GM19023 (cell line): Measurements from ENCODE around the gene NPC1.

Experiments used
- ATAC-seq: cut with Tn5 transposase; IDR thresholded peaks from one replicate; pipeline ENCODE4 v1.9.1; 2021; ENCODE audit warnings: mild to moderate bottlenecking, moderate library complexity; ENCODE audit not compliant: unreplicated experiment

NPC1 gene

GRCh38 chr18:23609390-23610023, 23.2 kb upstream of the NPC1 start:
- ATAC-seq: no peak

GRCh38 chr18:23608211-23608610, 21.9 kb upstream of the NPC1 start:
- no peak for ATAC-seq

DNA sequence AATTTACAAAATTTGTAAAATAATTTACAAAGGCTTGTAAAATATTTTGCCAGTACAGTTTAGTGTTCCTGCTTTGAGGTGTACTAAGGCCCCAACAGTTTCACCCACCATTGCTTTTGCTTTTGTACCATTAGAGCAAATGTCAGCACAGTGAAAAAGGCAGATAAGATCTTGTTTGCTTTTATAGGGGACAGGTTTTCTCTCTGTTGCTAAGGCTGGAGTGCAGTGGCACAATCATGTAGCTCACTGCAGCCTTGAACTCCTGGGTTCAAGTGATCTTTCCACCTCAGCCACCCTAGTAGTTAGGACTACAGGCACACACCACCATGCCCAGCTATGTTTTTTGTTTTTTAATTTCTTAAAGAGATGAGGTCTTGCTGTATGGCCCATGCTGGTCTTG, 19.6 kb upstream of the NPC1 start:
- ATAC-seq: no peak

DNA sequence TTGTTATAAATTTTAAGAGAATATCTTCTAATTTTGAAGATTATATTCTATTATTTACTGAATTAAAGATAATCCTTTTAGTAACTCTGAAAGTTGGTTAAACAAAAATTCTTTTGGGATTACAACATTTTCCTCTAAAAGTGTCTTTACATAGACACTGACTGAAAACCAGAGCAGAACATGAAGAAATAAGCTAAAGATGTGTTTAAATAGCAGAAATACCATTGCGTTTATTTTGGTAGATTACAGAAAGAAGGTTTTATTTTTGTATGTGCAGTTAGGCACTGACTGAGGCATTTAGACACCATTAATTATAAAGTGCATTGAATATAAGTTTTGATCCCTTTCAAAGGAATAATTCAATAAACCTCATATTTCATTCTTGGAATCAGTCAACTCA, 13.5 kb upstream of the NPC1 start:
- ATAC-seq: no peak

GRCh38 chr18:23596183-23596582, 9.9 kb upstream of the NPC1 start:
- ATAC-seq: no peak

GRCh38 chr18:23595591-23595990, 9.3 kb upstream of the NPC1 start:
- no peak for ATAC-seq

DNA sequence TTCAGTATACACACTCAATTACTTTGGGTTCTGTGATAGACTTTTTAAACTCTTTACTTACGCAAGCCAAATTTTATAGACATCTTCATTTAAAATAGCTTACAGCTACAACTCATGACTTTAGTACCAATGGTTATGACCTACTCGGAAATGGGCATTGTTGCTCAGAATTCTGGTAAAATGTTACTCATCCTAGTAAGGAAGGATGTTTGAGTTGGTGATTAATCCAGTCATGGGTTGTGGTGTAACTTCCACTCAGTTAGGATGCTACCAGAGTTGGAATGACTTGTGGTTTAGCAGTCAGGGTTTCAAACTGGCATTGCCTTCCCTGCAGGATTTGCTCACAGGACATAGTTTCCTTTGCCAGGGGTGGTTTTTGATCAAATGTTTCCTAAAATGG, 7.4 kb upstream of the NPC1 start:
- no peak for ATAC-seq

- no peak for ATAC-seq
Measured at GRCh38 chr18:23592911-23593310, 6.6 kb upstream of the NPC1 start.

DNA sequence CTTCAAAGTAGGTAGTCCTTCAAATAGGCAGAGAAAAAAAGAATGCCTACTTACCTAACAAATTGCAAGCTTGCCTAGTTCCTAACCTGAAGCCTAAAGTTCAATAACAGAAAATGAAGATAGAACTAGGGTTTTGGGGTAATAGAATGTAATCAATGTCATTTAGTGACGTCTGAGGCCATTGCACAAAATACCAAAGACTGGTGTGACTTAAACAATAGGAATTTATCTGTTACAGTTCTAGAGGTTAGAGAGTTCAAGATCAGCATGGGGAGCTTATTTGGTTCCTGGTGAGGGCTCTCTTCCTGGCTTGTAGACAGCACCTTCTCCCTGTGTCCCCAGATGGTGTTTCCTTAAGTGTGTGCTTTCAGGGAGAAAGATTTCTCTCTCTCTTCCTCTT, 4.7 kb upstream of the NPC1 start:
- ATAC-seq: no peak

DNA sequence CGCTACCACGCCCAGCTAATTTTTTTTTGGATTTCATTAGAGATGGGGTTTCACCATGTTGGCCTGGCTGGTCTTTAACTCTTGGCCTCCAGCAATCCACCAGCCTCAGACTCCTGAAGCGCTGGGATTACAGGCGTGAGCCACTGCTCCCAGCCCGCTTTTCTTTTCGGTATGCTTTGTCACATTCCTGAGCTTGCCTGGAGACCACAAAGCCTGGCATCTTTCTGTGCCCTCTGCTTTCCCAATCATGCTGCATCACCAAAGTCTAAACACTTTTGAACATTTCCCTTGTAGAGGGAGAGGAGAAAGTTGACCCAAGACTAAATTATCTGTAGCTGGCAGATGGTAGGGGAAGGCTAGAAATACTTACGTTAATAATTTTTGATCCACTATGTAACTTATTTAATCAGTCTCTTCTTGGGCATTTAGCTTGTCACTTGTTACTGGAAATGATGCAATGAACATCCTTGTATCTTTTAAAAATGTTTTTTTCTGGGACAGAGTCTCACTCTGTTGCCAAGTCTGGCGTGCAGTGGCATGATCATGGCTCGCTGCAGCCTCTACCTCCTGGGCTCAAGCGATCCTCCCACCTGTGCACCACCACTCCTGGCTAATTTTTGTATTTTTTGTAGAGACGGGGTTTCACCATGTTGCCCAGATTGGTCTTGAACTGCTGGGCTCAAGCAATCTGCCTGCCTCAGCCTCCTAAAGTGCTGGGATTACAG, 2.7 kb upstream of the NPC1 start:
- no peak for ATAC-seq

DNA sequence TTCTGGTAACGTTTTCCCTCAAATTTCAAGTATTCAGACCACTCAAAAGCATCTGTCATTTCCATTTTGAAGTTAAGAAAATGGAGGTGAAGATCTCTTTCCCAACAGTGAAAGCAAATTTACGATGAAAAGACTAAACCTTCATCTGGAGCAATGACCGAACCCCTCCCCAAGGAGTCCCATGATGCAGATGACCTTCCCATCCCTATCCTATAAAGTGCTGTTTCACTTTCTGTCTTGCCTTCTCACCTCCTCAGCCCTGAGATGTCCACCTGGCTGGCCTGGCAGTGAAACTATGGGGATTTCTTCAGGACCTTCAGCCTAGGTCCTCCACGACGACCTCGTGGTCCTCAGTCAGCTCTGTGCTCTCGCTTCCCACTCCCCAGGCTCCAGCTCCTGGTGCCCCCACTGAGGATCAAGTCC, 925 bp upstream of the NPC1 start:
- ATAC-seq: no peak

GRCh38 chr18:23585897-23586248, 433 bp downstream of the NPC1 start:
- ATAC-seq: no peak

DNA sequence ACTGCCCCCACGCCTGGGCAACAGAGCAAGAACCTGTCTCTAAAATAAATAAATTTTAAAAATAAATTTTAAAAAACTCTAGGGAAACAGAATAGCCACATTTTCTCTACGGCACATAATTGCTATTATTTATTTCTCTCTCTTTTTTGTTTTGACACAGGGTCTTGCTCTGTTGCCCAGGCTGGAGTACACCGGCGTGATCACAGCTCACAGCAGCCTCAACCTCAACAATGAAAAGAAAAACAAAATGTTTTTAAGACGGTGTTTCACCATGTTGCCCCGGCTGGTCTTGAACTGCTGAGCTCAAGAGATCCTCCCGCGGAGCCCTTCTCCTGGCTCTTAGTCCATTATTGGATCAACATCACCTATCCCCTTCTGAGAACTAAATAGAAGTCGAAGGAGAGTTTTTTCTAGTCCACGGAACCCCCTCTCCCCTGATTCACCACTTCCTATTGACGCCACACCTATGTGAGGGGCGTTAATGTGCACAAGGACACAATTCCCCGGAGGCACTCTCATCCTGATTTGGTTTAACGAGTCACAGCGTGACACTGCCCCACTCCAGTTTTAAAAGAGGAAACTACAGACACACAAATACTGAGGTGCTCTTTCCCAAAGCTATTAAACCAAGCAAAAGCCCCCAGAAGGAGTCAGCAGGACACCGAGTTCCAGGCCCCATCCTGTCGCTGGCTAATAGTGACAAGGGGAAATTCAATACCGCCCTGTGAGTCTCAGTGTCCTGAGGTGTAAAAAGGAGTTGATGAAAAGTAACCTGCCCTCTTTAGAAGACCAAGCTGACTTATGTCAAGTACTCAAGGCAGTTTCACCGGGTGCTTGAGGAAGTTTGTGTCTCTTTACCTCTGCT, 1.1 kb downstream of the NPC1 start:
- no peak for ATAC-seq

GRCh38 chr18:23584019-23584983, 2.0 kb downstream of the NPC1 start:
- ATAC-seq: no peak

- no peak for ATAC-seq
Measured at GRCh38 chr18:23583071-23583865, 3.0 kb downstream of the NPC1 start.

DNA sequence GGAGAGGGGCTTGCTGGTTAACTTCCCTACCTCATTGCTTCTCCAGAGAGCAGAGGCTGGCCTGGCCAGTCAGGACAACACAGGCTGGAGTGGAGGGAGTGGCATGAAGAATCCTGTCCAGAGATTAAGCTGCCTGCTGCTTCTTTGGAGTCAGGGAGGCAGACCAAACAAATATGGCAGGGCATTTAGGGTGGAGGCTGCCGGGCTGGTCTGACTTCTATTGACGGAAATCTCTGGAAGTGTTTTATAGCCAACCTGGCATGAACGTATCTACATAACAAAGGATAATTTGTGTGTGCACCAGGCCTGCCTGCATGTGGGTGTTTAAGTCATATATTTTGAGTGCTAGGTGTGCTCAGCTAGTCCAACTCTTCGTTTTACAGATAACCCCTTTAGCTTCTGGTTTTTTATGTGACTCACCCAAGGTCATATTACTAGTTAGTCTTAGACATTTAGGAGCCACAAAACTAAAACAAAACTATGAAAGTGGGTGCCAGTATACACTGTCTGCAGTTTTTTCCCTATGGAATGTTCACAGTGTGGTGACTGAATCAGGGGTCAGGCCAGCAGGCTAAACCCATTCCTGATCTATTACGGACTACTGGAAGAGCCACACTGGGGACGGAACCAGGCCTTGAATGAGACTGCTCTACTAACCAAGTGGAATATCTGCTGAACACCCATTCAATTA, 5.5 kb downstream of the NPC1 start:
- no peak for ATAC-seq

- no peak for ATAC-seq
Measured at GRCh38 chr18:23578891-23579653, 7.2 kb downstream of the NPC1 start.

DNA sequence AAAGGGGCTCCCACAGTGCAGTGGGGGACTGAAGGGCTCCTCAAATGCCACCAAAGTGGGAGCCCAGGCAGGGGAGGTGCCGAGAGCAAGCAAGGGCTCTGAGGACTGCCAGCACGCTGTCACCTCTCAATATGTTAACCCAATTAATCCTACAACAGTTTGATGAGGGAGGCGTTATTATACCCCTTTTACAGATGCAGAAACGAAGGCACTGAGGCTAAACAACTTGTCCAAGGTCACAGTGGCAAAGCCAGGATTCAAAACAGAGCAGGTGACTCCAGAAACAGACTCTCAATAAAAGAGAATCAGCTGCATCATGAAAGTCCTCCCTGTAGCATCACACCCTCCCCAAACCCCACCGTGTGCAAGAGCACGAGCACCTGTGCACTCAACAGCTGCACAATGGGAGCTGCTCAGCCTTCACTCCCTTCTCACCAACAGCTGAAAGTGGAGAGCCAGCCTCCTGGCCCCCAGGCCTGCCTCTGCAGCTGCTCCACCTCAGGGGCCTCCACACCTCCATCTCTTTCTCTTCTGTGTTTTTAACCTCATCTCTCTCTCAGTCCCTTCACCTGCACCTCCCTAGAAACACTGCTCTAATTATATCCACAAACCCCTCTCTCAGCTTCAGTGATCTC, 8.1 kb downstream of the NPC1 start:
- no peak for ATAC-seq
